ENCODE results near the gene DNAH17.

- TF ChIP-seq EZH2phosphoT487 (IDR thresholded peaks at IDR 0.05; ENCODE audit: insufficient read depth, low read depth): no peak
- TF ChIP-seq EZH2 (IDR thresholded peaks at IDR 0.05; ENCODE audit: insufficient read depth, poor library complexity, severe bottlenecking): no peak
Observed at GRCh38 chr17:78568494-78569115, 8.6 kb downstream of the DNAH17 start.
